Esophagus muscularis mucosa (tissue), 4 donors: ENCODE data around the gene PGAP1. TPM values are rescaled to one million over a fixed set of nuclear protein-coding genes. Genes with fewer than 3 reads are reported as not detected.

ENCODE experiments used
- DNase-seq: peaks from one replicate; pipeline ENCODE4 v3.0.0-alpha.2; 2017; ENCODE audit errors: extremely low spot score
- H3K27ac ChIP-seq, 4 donors: fragments of 200-600 bp; sonication (generic); replicated peaks in 1 of 4; 1 replicate in 3 of 4; 2 replicates in 1 of 4; pipeline ENCODE4 v1.5.1; 2016 to 2019; ENCODE audit warnings: mild to moderate bottlenecking in 1 of 4
- H3K27me3 ChIP-seq, 4 donors: fragments of 200-600 bp; sonication (generic); one replicate each; pipeline versions ENCODE4 v1.5.1 to v1.6.0; 2016 to 2019
- H3K36me3 ChIP-seq, 4 donors: fragments of 200-600 bp; sonication (generic); one replicate each; pipeline ENCODE4 v1.5.1; 2016 to 2019
- H3K4me1 ChIP-seq, 4 donors: fragments of 200-600 bp; sonication (generic); one replicate each; pipeline ENCODE4 v1.5.1; 2016 to 2019
- H3K4me3 ChIP-seq, 4 donors: fragments of 200-600 bp; sonication (generic); 1 replicate in 2 of 4; 2 replicates in 2 of 4; pipeline ENCODE4 v1.5.1; 2016 to 2019; ENCODE audit warnings: mild to moderate bottlenecking in 4 of 4, moderate library complexity in 1 of 4
- H3K9me3 ChIP-seq, 4 donors: fragments of 200-600 bp; sonication (generic); 1 replicate in 3 of 4; 2 replicates in 1 of 4; pipeline ENCODE4 v1.5.1; 2016 to 2019
- CTCF ChIP-seq, 3 experiments: fragments of 200-600 bp in 2 of 3; fragments of 450-650 bp in 1 of 3; sonication (generic) in 2 of 3; IDR thresholded peaks; one replicate each; pipeline ENCODE4 v1.5.1; 2017 to 2019; ENCODE audit warnings: antibody characterized with exemption in 3 of 3, mild to moderate bottlenecking in 2 of 3, moderate library complexity in 1 of 3
- EP300 ChIP-seq: sonication (generic); formaldehyde crosslinking; IDR thresholded peaks from one replicate; pipeline ENCODE4 v1.6.1; 2017; ENCODE audit warnings: antibody characterized with exemption
- POLR2A ChIP-seq: fragments of 450-650 bp; IDR thresholded peaks from one replicate; pipeline ENCODE4 v1.6.1; 2017; ENCODE audit warnings: antibody characterized with exemption, moderate library complexity, mild to moderate bottlenecking, low read depth
- POLR2AphosphoS5 ChIP-seq, 2 donors: sonication (generic); formaldehyde crosslinking; IDR thresholded peaks; one replicate each; pipeline ENCODE4 v1.6.1; 2017; ENCODE audit warnings: antibody characterized with exemption in 2 of 2
- WGBS: methylation state at CpG from one replicate; pipeline ENCODE4 v1.1.5; 2018; 5-methylcytosine and 5-hydroxymethylcytosine counted together
- intact Hi-C: fragments of 100-400 bp; cut with DNase I; formaldehyde crosslinking; loops from one replicate; pipeline ENCODE4 v1.15.1; 2023
- total RNA-seq, 4 donors: library from RNA; depleted of rRNA; stranded (reverse); fragments of >200 nt; gene quantifications; one replicate each; pipeline versions ENCODE4 v1.1.0 to v1.2.1, GENCODE V29; 2016

Gene PGAP1
- total RNA-seq, 4 donors from 2014 or later, result 3.7 to 7.5 (median 5.6) TPM

GRCh38 chr2:196931555-196931954 is 5.0 kb upstream of the PGAP1 start:
- peaks cover 0 to 11% (median 9%) of the 10 kb centered on the region in 4 donors for H3K4me1 ChIP-seq
- DNase-seq, result no peak
- no peaks in the 10 kb centered on the region for H3K36me3 ChIP-seq
- intact Hi-C loops, result no loop called here
- TF ChIP-seq CTCF (IDR thresholded peaks at IDR 0.05) (no peak), POLR2AphosphoS5 (IDR thresholded peaks at IDR 0.05) (no peak), POLR2A (no peak)
- no peak overlapping the region for H3K4me3 ChIP-seq
- WGBS, result 91% methylated on average over 2 of the region's 2 CpGs
- no peak overlapping the region for H3K27ac ChIP-seq
- H3K9me3 ChIP-seq, result no peaks in the 10 kb centered on the region
- H3K27me3 ChIP-seq, result no peaks in the 10 kb centered on the region

GRCh38 chr2:196927376-196928225 is 1.1 kb upstream of the PGAP1 start:
- no peak for DNase-seq
- intact Hi-C loops, result loop anchor here (5.0 to 10.0 kb wide), 2 partner anchors 60 to 133 kb away; partner anchors contain the start of gene GTF3C3

GRCh38 chr2:196925768-196926561 is 542 bp downstream of the PGAP1 start:
- intact Hi-C loops, result loop anchor here (5.0 to 10.0 kb wide), 2 partner anchors 61 to 131 kb away; partner anchors contain the start of gene GTF3C3
- peaks cover 9 to 32% (median 25%) of the 10 kb centered on the region in 4 donors for H3K4me1 ChIP-seq
- H3K27ac ChIP-seq, result peak overlapping the region; percentile 88 to 94 (median 90)
- no peak for TF ChIP-seq EP300
- TF ChIP-seq CTCF (IDR thresholded peaks at IDR 0.05), result no peak
- H3K36me3 ChIP-seq, result no peaks in the 10 kb centered on the region
- DNase-seq, result no peak
- H3K4me3 ChIP-seq, result peak overlapping the region; percentile 81 to 87 (median 83)
- under 1% methylated on average over 37 of the region's 37 CpGs for WGBS
- no peaks in the 10 kb centered on the region for H3K9me3 ChIP-seq
- no peaks in the 10 kb centered on the region for H3K27me3 ChIP-seq

More at GRCh38 chr2:196927376-196928225, 1.1 kb upstream of the PGAP1 start:
- Histone ChIP-seq H3K27me3 (no peaks in the 10 kb centered on the region), H3K4me3 (peak overlapping the region; percentile 81 to 87 (median 83)), H3K27ac (peak overlapping the region; percentile 88 to 94 (median 90)), H3K9me3 (no peaks in the 10 kb centered on the region), H3K36me3 (no peaks in the 10 kb centered on the region), H3K4me1 (peaks cover 9 to 32% (median 25%) of the 10 kb centered on the region in 4 donors)
- WGBS, result 9% methylated on average over 22 of the region's 22 CpGs
- TF ChIP-seq POLR2A, result no peak
- TF ChIP-seq CTCF (IDR thresholded peaks at IDR 0.05), result no peak
- no peak for TF ChIP-seq POLR2AphosphoS5 (IDR thresholded peaks at IDR 0.05)
- no peak for TF ChIP-seq EP300

- Histone ChIP-seq H3K36me3 (no peaks in the 10 kb centered on the region), H3K27ac (peak overlapping the region; percentile 88 to 94 (median 90)), H3K27me3 (no peaks in the 10 kb centered on the region), H3K4me3 (peak overlapping the region; percentile 81 to 87 (median 83)), H3K4me1 (peaks cover 9 to 32% (median 25%) of the 10 kb centered on the region in 4 donors), H3K9me3 (no peaks in the 10 kb centered on the region)
- DNase-seq, result no peak
- TF ChIP-seq EP300 (no peak), POLR2AphosphoS5 (IDR thresholded peaks at IDR 0.05) (no peak), POLR2A (no peak), CTCF (IDR thresholded peaks at IDR 0.05) (no peak)
- WGBS, result 16% methylated on average over 11 of the region's 11 CpGs
- intact Hi-C loops, result loop anchor here (5.0 to 10.0 kb wide), 2 partner anchors 62 to 130 kb away; partner anchors contain the start of gene GTF3C3
Observed at GRCh38 chr2:196925051-196925767, 1.3 kb downstream of the PGAP1 start.
